ENCODE measurements around the gene HIP1R.

DNA sequence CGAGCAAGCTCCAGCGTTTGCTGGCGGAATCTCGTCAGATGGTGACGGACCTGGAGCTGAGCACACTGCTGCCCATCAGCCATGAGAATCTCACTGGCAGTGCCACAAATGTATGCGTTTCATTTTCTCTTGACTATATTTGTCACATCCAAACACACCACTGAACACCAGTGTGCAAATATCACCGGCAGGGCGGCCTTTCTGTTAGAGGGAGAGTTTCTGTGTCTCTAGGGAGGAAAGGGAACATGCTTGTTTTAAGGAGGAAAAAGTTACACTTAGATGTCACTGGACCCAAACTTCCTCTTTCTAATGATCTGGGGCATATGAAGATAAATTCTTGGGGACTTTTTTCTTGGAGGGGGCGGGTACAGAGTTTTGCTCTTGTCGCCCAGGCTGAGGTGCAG is 21.9 kb upstream of the HIP1R start:
- TF ChIP-seq FOXA1 (IDR thresholded peaks at IDR 0.05): no peak
- TF ChIP-seq SUZ12 (IDR thresholded peaks at IDR 0.05): no peak
- TF ChIP-seq TARDBP (IDR thresholded peaks at IDR 0.05): no peak
- no peak for TF ChIP-seq FOXK2 (IDR thresholded peaks at IDR 0.05)
- no peak for TF ChIP-seq FOXM1 (IDR thresholded peaks at IDR 0.05; ENCODE audit: borderline replicate concordance)
- no peak for TF ChIP-seq ARNT (IDR thresholded peaks at IDR 0.05)
- TF ChIP-seq BHLHE40 (IDR thresholded peaks at IDR 0.05; ENCODE audit: borderline replicate concordance): no peak
- TF ChIP-seq ZNF384 (IDR thresholded peaks at IDR 0.05): no peak
- no peak for TF ChIP-seq SP1 (IDR thresholded peaks at IDR 0.05)
- TF ChIP-seq, protein P1, sequence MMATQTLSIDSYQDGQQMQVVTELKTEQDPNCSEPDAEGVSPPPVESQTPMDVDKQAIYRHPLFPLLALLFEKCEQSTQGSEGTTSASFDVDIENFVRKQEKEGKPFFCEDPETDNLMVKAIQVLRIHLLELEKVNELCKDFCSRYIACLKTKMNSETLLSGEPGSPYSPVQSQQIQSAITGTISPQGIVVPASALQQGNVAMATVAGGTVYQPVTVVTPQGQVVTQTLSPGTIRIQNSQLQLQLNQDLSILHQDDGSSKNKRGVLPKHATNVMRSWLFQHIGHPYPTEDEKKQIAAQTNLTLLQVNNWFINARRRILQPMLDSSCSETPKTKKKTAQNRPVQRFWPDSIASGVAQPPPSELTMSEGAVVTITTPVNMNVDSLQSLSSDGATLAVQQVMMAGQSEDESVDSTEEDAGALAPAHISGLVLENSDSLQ (IDR thresholded peaks at IDR 0.05): no peak
- no peak for TF ChIP-seq L3MBTL2 (conservative IDR thresholded peaks at IDR 0.05)
- TF ChIP-seq LEF1 (IDR thresholded peaks at IDR 0.05; ENCODE audit: borderline replicate concordance): no peak
- TF ChIP-seq NFRKB (IDR thresholded peaks at IDR 0.05): no peak
